GM12891 (cell line): ENCODE results near the gene TP53I11.

Experiments
- POLR2A ChIP-seq: IDR thresholded peaks from 2 replicates; pipeline ENCODE4 v1.6.1; 2011; ENCODE audit warnings: low read depth, low read length, control low read depth
- POLR2AphosphoS5 ChIP-seq: IDR thresholded peaks from 2 replicates; pipeline ENCODE4 v1.6.1; 2011; ENCODE audit warnings: low read depth, low read length, control low read depth
- SPI1 ChIP-seq: IDR thresholded peaks from 2 replicates; pipeline ENCODE4 v1.6.1; 2011; ENCODE audit warnings: low read depth, low read length, control low read depth
- TAF1 ChIP-seq: IDR thresholded peaks from 2 replicates; pipeline ENCODE4 v1.6.1; 2011; ENCODE audit warnings: low read depth, low read length, control low read depth

DNA sequence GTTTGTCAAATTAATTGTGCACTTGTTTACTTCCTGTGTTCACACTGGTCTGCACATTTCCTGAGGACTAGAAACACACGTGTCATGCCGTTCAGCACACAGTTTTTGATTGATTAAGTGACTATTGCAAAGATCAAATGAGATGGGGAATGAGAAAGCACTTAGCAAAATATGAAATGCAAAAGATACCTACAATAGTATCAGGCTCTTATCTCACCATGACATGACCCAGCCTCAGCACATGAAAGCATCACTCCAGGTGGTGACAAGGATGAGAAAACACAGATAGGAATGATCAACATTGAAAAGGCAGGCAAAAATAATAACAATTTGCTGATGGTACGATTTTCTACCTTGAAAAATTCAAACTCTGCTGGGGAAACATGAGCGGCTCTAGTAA is 42.1 kb upstream of the TP53I11 start:
- no peak for TF ChIP-seq POLR2A
- no peak for TF ChIP-seq POLR2AphosphoS5
- no peak for TF ChIP-seq SPI1
- TF ChIP-seq TAF1: no peak
